HG02571 (cell line): ENCODE measurements around the gene TMEM178A.

Experiments
- ATAC-seq: cut with Tn5 transposase; IDR thresholded peaks from one replicate; pipeline ENCODE4 v1.9.1; 2021; ENCODE audit warnings: mild to moderate bottlenecking, moderate library complexity; ENCODE audit not compliant: unreplicated experiment

Gene TMEM178A

GRCh38 chr2:39736640-39737039 is 70.9 kb downstream of the TMEM178A start:
- no peak for ATAC-seq

GRCh38 chr2:39737661-39738060 is 71.9 kb downstream of the TMEM178A start:
- ATAC-seq = no peak

- ATAC-seq = no peak
Measured at GRCh38 chr2:39738936-39739335, 73.2 kb downstream of the TMEM178A start.

- no peak for ATAC-seq
Measured at GRCh38 chr2:39739386-39739785, 73.7 kb downstream of the TMEM178A start.

GRCh38 chr2:39741871-39742270 is 76.2 kb downstream of the TMEM178A start:
- no peak for ATAC-seq

- no peak for ATAC-seq
Measured at GRCh38 chr2:39743269-39743776, 77.6 kb downstream of the TMEM178A start.

GRCh38 chr2:39755466-39755865 is 89.7 kb downstream of the TMEM178A start:
- ATAC-seq = no peak

- no peak for ATAC-seq
Measured at GRCh38 chr2:39757156-39757555, 91.4 kb downstream of the TMEM178A start.

GRCh38 chr2:39762448-39762847 is 96.7 kb downstream of the TMEM178A start:
- ATAC-seq = no peak
